WTC11 (cell line): ENCODE results near the gene LAD1.

ENCODE experiments used
- ATF1 ChIP-seq: sonication (generic); formaldehyde crosslinking; IDR thresholded peaks from 2 replicates; pipeline ENCODE4 v1.8.1; 2023; ENCODE audit warnings: mild to moderate bottlenecking, moderate library complexity, missing genetic modification reagents
- SP1 ChIP-seq: sonication (generic); formaldehyde crosslinking; conservative IDR thresholded peaks from 2 replicates; pipeline ENCODE4 v1.8.1; 2022; ENCODE audit warnings: missing genetic modification reagents
- TP53 ChIP-seq: sonication (generic); formaldehyde crosslinking; IDR thresholded peaks from 2 replicates; pipeline ENCODE4 v1.8.1; 2023; ENCODE audit warnings: mild to moderate bottlenecking, missing genetic modification reagents
- TF ChIP-seq, protein P1 (sequence below): fragments of 200-600 bp; IDR thresholded peaks from 2 replicates; pipeline ENCODE4 v1.8.0; 2022; ENCODE audit warnings: antibody characterized with exemption
- TF ChIP-seq, protein P2 (sequence below): sonication (generic); formaldehyde crosslinking; IDR thresholded peaks from 2 replicates; pipeline ENCODE4 v1.8.1; 2023; ENCODE audit warnings: mild to moderate bottlenecking, moderate library complexity, missing genetic modification reagents

DNA sequence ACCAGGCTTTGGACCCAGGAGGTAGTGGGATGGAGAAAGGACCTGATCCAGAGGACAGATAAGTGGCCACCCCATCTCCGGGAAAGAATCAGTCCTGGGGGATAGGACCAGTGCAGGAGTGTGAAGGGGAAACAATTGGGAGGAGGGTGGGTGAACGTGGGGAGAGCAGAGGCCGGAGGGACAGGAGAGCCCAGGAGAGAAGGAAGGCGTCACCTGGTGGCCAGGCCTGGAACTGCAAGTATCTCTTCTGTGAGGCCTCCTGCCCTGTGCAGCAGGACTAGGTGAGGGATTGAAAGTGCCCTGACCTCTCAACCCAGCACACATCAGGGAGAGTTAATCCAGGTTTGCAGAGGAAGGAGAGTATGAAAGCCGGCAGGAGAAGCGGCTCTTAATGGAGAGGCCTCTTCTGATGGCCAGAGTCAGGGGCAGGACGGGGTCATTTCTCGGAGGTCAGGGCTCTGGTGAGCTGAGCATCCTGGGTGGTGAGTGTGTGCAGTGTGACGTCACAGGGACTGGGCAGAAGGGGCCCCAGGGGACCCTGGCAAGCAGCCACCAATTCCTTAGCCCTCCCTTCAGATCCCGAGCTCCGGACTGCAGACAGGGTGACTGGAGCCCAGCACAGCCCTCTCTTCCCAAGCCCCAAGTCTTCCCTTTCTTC is 9.2 kb upstream of the LAD1 start:
- TF ChIP-seq, protein P1, sequence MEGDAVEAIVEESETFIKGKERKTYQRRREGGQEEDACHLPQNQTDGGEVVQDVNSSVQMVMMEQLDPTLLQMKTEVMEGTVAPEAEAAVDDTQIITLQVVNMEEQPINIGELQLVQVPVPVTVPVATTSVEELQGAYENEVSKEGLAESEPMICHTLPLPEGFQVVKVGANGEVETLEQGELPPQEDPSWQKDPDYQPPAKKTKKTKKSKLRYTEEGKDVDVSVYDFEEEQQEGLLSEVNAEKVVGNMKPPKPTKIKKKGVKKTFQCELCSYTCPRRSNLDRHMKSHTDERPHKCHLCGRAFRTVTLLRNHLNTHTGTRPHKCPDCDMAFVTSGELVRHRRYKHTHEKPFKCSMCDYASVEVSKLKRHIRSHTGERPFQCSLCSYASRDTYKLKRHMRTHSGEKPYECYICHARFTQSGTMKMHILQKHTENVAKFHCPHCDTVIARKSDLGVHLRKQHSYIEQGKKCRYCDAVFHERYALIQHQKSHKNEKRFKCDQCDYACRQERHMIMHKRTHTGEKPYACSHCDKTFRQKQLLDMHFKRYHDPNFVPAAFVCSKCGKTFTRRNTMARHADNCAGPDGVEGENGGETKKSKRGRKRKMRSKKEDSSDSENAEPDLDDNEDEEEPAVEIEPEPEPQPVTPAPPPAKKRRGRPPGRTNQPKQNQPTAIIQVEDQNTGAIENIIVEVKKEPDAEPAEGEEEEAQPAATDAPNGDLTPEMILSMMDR = peak; percentile 97
- TF ChIP-seq, protein P2, sequence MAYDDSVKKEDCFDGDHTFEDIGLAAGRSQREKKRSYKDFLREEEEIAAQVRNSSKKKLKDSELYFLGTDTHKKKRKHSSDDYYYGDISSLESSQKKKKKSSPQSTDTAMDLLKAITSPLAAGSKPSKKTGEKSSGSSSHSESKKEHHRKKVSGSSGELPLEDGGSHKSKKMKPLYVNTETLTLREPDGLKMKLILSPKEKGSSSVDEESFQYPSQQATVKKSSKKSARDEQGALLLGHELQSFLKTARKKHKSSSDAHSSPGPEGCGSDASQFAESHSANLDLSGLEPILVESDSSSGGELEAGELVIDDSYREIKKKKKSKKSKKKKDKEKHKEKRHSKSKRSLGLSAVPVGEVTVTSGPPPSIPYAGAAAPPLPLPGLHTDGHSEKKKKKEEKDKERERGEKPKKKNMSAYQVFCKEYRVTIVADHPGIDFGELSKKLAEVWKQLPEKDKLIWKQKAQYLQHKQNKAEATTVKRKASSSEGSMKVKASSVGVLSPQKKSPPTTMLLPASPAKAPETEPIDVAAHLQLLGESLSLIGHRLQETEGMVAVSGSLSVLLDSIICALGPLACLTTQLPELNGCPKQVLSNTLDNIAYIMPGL = no peak
- no peak for TF ChIP-seq TP53 (CRISPR knock-in tag)
- no peak for TF ChIP-seq SP1 (CRISPR knock-in tag)
- TF ChIP-seq ATF1 (CRISPR knock-in tag) = no peak
